ENCODE results near the gene GNB1. TPM values are rescaled to one million over a fixed set of nuclear protein-coding genes. Genes with fewer than 3 reads are reported as not detected.
A peak's percentile ranks its signal among the peaks of the same experiment; 100 is the strongest.

The GNB1 gene
- total and polyA plus RNA-seq, 9 of the 15 experiments (the other 6 are each of a cell fraction or from before 2014, with no cell fraction given) = 34.3 to 388 (median 114) TPM

- TF ChIP-seq TFE3 (CRISPR knock-in tag; IDR thresholded peaks at IDR 0.05) = no peak
- TF ChIP-seq NCOA6 (IDR thresholded peaks at IDR 0.05) = no peak
- no peak for TF ChIP-seq ZNF134 (CRISPR knock-in tag; conservative IDR thresholded peaks at IDR 0.05)
- no peak for TF ChIP-seq ZNF77 (CRISPR knock-in tag; IDR thresholded peaks at IDR 0.05)
- TF ChIP-seq ZNF316 (IDR thresholded peaks at IDR 0.05) = no peak
- no peak for TF ChIP-seq NFE2 (IDR thresholded peaks at IDR 0.05; ENCODE audit: low read depth)
- peak; percentile 11; the same call in 1 of the 2 replicates for TF ChIP-seq POLR2AphosphoS5 (IDR thresholded peaks at IDR 0.05; ENCODE audit: control insufficient read depth, insufficient read depth, low read depth, low read length)
- TF ChIP-seq SRSF7 (optimal IDR thresholded peaks at IDR 0.05; ENCODE audit: low read depth, low read length) = no peak
- TF ChIP-seq POLR2AphosphoS2 (IDR thresholded peaks at IDR 0.05; ENCODE audit: low read length) = no peak
- TF ChIP-seq RFX5 (IDR thresholded peaks at IDR 0.05; ENCODE audit: low read depth, low read length) = no peak
- no peak for TF ChIP-seq PURB (CRISPR knock-in tag; IDR thresholded peaks at IDR 0.05; ENCODE audit: low read depth)
- TF ChIP-seq ETS1 (conservative IDR thresholded peaks at IDR 0.05; ENCODE audit: control insufficient read depth, low read depth, low read length) = no peak
- no peak for TF ChIP-seq ZNF407 (IDR thresholded peaks at IDR 0.05; ENCODE audit: low read depth)
Observed at GRCh38 chr1:1754051-1754815, 136.7 kb downstream of the GNB1 start (continued).
